Raji (cell line): ENCODE data around the gene SHISA3.

Source experiments
- POLR2A ChIP-seq: IDR thresholded peaks from 2 replicates; pipeline ENCODE4 v1.6.1; 2011; ENCODE audit warnings: low read depth, low read length, control low read depth; ENCODE audit not compliant: insufficient read depth

The SHISA3 gene

DNA sequence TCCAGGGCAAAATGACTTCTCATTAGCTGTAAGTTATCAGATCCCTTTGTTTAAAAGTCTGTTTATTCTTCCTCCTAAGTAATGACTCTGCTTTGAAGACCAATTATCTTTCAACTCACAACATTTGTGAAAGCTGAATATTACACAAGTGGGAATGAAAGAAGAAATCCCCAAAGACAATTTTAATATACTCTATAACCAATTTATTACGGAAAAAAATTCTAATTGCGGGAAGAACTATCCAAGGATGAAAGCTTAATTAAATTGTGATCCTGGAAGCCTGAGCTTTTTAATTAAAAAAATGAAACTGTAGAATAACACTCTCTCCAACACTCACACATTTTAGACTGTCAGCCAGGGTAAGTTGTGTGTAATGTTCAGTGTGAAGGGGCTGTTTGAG, 15.6 kb upstream of the SHISA3 start:
- no peak for TF ChIP-seq POLR2A

DNA sequence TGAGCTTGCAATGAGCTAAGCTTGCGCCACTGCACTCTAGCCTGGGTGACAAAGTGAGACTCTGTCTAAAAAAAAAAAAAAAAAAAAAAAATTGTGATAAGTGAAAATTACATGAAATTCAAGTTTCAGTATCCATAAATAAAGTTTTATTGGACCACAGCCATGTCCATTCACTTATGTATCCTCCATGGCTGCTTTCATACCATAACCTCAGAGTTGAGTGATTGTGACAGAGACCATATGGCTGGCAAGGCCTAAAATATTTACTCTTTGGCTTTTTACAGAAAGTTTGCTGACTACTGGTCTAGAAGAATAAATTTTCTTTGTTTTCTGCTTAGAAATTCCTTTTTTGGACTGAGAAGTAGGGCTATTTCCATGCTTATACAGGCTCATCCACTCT, 11.8 kb upstream of the SHISA3 start:
- TF ChIP-seq POLR2A, result no peak

DNA sequence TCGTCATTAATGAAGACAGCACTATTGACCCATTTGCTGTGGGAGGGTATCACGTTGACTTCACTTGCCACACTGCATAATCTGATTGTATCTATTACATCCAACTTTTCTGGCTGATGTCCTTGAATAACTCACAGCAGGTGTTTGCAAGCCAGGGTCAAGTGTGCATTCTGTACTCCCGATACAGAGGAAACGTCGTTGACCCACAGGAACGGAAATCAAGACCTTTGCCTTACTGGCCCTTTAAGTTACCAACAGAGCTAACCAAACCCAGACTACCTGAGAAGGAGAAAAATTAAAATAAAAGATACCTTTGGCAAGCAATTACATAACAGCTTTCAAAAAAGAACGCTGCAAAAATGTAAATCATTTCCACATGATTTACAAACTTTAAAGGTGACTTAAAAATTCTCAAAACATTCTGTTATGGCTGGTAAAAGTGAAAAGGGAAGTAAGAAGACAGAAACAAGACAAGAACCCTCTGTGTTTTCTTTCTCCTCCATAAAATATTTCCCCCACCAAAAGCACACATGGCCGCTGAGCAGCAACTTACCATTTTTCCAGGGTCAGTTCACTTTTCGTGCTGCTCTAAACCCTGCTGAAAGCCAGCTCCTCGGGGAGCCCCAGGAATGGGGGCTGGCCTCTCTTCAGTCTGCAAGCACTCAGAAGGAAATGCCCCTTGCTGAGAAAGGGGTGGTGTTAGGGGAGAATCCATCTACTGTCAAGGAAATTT, 6.5 kb upstream of the SHISA3 start:
- TF ChIP-seq POLR2A, result no peak

DNA sequence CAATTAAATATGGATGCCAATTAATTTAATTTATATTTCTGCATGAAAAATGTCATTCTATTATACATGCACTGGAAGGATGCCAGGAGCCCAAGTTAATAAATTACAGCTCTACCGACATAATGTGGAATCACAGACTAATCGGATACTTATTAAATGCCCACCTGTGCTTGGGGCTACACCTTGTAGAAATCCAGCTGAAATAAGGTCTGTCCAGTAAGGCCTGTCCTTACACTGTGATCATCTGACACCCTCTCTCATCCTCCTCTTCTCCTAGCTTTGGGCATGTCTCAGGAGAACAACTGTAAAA, 6.0 kb upstream of the SHISA3 start:
- no peak for TF ChIP-seq POLR2A

DNA sequence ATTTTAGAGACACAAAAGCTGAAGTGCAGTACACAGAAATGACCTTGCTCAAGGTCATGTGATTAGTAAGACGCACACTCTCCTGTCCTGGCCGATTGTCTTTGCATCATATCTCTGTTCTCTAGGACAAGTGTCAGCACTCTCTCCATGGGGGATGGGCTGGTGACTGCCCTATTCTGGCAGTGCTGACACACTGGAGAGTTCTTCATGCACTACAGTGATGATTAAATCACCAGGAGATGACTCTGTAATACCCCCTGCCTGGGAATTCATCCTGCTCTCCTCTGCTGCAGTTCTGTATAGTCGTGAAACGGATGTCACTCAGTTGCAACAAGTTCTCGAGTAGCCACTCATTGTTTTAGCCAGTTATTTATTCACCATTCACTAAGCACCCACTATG, 5.3 kb upstream of the SHISA3 start:
- TF ChIP-seq POLR2A, result no peak

DNA sequence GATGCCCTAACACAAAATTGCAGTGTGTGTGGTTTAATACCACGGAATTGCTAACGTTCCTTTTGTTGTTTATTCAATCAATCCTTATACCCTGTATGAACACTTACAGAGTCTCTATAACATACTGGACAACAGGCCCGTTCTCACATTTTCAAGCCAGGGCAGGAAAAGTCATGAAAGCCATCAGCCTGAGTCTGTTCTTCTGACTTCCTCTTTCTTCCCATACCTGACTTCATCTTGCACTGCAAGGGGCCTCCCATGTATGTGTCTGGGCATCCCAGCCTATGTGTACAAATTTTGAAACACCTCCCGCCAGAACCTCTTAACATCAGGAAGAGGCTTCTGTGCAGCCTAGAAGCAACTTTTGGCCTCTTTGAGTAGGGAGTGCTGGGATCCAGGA, 4.9 kb upstream of the SHISA3 start:
- no peak for TF ChIP-seq POLR2A

DNA sequence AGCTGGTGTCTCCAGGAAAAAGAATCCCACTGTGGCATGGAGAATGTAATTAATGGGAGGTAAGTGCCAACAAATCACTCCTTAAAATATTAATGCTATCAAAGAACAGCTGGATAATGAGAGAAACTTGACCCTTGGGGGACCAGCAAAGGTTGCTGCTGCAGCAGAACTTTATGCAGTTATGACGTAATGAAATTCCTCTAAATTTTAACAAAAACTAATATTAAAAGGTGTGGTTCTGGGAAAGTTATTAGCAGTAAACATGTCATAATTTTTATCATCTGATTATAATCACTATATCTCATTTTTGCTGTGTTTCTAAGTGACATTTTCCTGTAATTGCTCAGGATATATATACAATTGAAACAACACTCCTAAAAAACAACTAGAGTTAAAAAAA, 1.7 kb upstream of the SHISA3 start:
- no peak for TF ChIP-seq POLR2A

DNA sequence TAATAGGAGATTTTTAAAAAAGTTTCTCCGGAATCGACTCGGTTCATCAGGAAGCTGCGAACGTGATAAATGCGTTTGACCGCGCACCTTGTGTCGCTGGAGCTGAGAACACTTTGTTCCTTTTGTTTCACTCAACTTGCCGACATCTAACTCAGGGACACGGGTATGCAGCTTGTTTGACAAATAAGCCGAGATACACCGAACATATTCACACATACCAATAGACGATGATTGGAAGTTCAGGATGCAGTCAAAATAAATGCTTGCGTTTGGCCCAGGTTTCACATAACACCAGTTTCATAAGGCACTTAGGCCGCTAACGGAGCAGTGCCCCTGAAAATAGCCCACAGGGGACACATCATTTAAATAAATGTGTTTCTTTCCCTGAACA, 932 bp upstream of the SHISA3 start:
- TF ChIP-seq POLR2A, result no peak

DNA sequence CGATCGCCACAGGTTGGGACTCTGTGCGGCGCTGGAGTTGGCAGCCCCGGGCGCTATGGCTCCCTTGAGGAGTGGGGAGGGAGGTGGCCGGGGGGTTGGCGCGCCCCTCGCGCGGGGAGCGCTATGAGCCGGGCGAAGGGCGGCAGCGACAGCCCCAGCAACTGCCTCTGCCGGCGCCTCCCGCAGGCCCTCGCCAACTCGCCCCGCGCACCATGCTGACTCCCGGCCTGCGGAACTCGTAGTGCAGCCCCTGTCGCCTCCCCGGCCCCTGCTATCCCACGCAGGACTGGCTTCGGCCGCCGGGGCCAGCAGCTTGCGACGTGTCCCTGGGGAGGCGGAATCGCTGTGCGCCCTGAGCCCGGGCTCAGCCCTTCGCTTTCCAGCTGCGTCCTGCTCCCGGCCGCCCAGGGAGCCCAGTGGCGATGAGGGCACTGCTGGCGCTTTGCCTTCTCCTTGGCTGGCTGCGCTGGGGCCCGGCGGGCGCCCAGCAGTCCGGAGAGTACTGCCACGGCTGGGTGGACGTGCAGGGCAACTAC, 415 bp downstream of the SHISA3 start:
- no peak for TF ChIP-seq POLR2A

DNA sequence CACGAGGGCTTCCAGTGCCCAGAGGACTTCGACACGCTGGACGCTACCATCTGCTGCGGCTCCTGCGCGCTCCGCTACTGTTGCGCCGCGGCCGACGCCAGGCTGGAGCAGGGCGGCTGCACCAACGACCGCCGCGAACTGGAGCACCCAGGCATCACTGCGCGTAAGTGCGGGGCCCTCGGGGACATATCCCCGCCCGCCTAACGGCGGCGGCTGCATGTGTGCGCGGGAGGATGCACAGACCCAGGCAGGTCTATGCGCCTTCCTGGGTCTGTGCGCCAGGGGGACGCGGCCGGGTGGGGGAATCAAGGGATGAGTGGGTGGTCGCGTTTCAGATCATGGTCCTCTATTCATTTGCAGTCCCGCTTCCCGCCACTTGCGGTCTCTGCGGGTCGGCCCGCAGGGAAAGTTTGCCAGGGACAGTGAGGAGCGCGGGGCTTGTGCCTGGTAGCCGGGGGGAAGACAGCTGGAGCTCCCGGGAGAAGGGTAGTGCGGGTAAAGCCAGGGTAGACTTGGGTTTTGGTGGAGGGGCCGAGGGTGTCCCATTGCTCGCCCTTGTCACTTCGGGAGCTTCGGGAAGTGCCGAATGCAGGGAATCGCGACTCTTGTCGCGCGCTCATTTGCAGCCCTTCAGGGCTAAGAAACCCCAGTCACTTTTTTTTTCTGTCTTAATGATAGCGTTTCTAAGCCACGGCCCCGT, 1.0 kb downstream of the SHISA3 start:
- no peak for TF ChIP-seq POLR2A

DNA sequence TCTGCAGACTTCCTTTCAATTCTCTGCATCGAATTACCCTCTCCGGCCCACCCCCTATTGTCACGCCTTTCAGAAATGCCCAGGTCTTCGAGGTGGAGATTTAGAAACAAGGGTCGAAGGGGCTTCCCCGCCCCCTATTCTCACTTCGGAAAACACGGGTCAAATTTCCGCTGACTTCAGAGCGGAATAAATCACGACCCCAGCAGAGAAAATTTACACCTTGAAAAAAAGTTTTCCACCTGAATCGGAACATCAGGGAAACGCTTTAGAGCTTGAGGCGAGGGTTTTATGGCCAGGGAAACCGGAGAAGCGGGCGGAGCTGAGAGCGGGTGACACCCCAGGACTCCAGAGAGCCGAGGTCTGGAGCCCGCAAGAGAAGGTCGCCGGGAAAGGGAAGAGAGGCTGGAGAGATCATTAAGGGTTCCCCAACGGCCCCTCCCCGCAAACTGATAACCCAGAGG, 1.6 kb downstream of the SHISA3 start:
- TF ChIP-seq POLR2A, result no peak

DNA sequence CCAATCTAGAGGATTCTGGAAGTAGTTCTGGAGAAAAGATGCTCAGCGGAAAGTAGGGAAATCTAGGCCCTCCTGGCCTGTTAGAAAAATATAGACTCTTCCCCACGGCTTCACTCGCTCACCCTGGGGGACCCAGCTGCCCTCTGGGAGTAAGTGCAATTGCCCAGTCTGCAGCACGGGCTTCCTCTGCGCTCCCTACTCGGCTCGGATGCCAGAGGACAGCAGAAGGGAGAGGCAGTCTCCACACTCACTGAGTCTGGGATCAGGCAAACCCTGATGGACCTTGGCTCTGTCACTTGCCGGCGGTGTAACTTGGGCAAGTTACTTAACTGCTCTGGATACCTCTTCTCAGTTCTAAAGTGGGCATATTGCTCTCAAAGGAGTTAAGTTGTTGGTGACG, 2.1 kb downstream of the SHISA3 start:
- no peak for TF ChIP-seq POLR2A

DNA sequence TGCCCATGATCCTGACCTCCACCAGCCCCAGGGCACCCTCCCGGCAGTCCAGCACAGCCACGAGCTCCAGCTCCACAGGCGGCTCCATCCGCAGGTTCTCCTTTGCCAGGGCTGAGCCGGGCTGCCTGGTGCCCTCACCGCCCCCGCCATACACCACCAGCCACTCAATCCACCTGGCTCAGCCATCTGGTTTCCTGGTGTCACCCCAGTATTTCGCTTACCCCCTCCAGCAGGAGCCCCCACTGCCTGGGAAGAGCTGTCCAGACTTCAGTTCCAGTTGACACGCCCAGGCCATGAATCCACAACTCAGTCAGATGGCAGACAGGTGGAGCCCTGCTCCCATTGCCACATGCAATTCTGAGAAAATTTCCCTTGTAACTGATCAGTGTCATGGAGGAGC, 3.9 kb downstream of the SHISA3 start:
- no peak for TF ChIP-seq POLR2A

DNA sequence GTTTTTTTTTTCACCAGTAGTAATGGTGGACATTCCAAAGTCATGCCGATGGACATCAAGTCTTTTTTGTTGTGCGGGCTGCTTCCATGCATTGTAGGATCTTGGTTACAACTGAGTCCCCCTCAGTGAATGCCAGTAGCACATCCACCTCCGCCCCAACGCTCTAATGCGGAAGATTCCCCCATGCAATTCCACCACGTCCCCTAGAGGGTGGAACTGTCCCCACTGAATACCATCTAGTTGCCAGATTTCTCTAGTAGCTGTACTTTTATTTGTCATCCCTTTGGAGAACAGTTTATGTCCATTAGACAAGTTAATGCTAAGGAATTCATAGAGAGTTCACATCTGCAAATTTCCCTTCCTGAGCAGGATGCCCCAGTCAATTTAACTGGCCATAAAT, 6.7 kb downstream of the SHISA3 start:
- no peak for TF ChIP-seq POLR2A

DNA sequence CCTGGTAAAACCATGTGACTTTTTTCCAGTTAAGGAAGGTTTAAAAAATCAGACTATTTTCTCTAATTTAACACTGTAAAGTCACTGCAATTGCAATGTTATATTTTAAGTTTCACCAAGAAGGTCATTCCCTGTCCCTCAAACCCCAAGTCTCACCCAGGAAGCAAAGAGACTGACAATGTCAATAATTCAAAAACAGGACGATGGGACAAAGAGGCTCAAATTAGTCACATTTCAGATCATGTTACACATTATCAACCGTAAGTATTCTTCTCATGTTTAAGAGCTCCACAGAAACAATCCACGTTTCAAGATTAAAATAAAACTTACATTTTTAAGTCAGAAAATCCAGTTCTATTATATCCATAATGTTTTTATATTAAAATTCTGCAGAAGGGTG, 13.2 kb downstream of the SHISA3 start:
- no peak for TF ChIP-seq POLR2A

DNA sequence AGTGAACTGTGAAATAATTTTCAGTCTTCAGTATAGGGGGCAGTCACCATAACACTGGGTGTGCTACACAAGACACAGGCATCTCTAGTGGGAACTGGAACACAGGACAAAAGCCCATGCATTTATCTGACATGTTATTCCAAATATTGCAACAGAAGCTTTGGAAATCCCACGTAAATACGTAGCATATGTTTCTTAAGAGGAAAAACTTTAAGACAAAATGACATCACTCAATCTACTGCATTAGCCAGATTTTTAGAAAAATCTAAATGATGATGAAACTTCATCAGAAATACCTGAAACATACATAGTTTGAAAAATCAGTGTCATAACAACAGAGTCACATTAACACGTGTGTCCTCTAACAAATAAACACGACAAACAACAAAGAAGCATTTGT, 14.5 kb downstream of the SHISA3 start:
- no peak for TF ChIP-seq POLR2A

DNA sequence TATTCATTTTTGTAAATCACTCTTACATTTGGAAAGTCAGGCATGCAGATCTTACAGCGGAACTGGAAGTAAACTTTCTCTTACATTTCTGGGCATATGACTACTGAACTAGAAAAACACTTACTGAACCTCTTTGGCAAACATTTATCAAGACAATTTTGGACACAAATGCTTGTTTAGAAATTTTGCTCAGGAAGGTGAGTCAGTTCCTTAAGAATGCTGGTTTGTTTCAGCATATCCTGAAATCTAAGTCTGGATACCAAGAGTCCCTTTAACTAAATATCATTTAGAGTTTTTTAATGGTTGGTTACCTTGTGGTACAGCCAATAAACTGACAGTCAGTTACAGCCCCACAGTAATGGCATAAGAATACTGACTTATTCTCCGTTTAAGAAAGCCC, 15.0 kb downstream of the SHISA3 start:
- TF ChIP-seq POLR2A, result no peak
